Epithelial cell of esophagus (primary cell): Measurements from ENCODE around the gene AZI2.

Source experiments
- DNase-seq: peaks from one replicate; pipeline ENCODE4 v3.0.0; 2010; ENCODE audit warnings: low read depth
- H3K4me3 ChIP-seq: 2 replicates; pipeline ENCODE4 v1.5.1; 2011; ENCODE audit warnings: mild to moderate bottlenecking, low read length, control low read depth
- CTCF ChIP-seq: IDR thresholded peaks from 2 replicates; pipeline ENCODE4 v1.5.1; 2011; ENCODE audit warnings: low read depth, mild to moderate bottlenecking, low read length, control low read depth, inconsistent platforms; ENCODE audit not compliant: insufficient read depth; ENCODE audit errors: missing control alignments

Gene AZI2

GRCh38 chr3:28315711-28316110 lies 32.9 kb downstream of the AZI2 start:
- no peak overlapping the region for H3K4me3 ChIP-seq
- no peak for DNase-seq
- no peak for TF ChIP-seq CTCF

GRCh38 chr3:28308196-28308595 lies 40.4 kb downstream of the AZI2 start:
- no peak for DNase-seq
- H3K4me3 ChIP-seq = no peak overlapping the region
- TF ChIP-seq CTCF = no peak

- no peak overlapping the region for H3K4me3 ChIP-seq
- peak; percentile 35 for DNase-seq
- TF ChIP-seq CTCF = no peak
These were observed 46.9 kb downstream of the AZI2 start for GRCh38 chr3:28301688-28302087.

- DNase-seq = no peak
- TF ChIP-seq CTCF = no peak
- H3K4me3 ChIP-seq = no peak overlapping the region
These were observed 48.2 kb downstream of the AZI2 start for GRCh38 chr3:28300345-28300962.

GRCh38 chr3:28299705-28300104 lies 48.9 kb downstream of the AZI2 start:
- DNase-seq = no peak
- no peak overlapping the region for H3K4me3 ChIP-seq
- no peak for TF ChIP-seq CTCF

- no peak for TF ChIP-seq CTCF
- H3K4me3 ChIP-seq = no peak overlapping the region
- DNase-seq = no peak
These were observed 52.6 kb downstream of the AZI2 start for GRCh38 chr3:28295898-28296490.
